NT2/D1 (cell line): ENCODE results near the gene LBHD2.

ENCODE experiments used
- DNase-seq: peaks from one replicate; pipeline ENCODE4 v3.0.0-alpha.2; 2011; ENCODE audit warnings: low read depth, low spot score
- H3K27me3 ChIP-seq: 2 replicates; pipeline ENCODE4 v1.6.0; 2011; ENCODE audit warnings: mild to moderate bottlenecking; ENCODE audit not compliant: insufficient read length, insufficient read depth
- H3K36me3 ChIP-seq: 2 replicates; pipeline ENCODE4 v1.6.1; 2011; ENCODE audit warnings: mild to moderate bottlenecking, low read length, mixed read lengths; ENCODE audit not compliant: insufficient read depth, insufficient read length
- H3K4me1 ChIP-seq: 2 replicates; pipeline ENCODE4 v1.5.1; 2011; ENCODE audit not compliant: insufficient read depth, insufficient read length
- H3K4me3 ChIP-seq: 2 replicates; pipeline ENCODE4 v1.5.1; 2011; ENCODE audit warnings: low read depth; ENCODE audit not compliant: insufficient read length
- H3K9ac ChIP-seq: 2 replicates; pipeline ENCODE4 v1.6.0; 2011; ENCODE audit warnings: low read depth; ENCODE audit not compliant: insufficient read length
- H3K9me3 ChIP-seq: 2 replicates; pipeline ENCODE4 v1.5.1; 2011; ENCODE audit warnings: mild to moderate bottlenecking, low read length; ENCODE audit not compliant: insufficient read depth
- SUZ12 ChIP-seq: IDR thresholded peaks from 2 replicates; pipeline ENCODE4 v1.6.1; 2011; ENCODE audit not compliant: insufficient read length, insufficient read depth; ENCODE audit errors: extremely low read depth
- YY1 ChIP-seq: IDR thresholded peaks from 2 replicates; pipeline ENCODE4 v1.6.1; 2011; ENCODE audit not compliant: insufficient read length, insufficient read depth
- ZNF274 ChIP-seq: IDR thresholded peaks from 2 replicates; pipeline ENCODE4 v1.6.1; 2011; ENCODE audit warnings: mild to moderate bottlenecking, low read depth, low read length

Gene LBHD2

DNA sequence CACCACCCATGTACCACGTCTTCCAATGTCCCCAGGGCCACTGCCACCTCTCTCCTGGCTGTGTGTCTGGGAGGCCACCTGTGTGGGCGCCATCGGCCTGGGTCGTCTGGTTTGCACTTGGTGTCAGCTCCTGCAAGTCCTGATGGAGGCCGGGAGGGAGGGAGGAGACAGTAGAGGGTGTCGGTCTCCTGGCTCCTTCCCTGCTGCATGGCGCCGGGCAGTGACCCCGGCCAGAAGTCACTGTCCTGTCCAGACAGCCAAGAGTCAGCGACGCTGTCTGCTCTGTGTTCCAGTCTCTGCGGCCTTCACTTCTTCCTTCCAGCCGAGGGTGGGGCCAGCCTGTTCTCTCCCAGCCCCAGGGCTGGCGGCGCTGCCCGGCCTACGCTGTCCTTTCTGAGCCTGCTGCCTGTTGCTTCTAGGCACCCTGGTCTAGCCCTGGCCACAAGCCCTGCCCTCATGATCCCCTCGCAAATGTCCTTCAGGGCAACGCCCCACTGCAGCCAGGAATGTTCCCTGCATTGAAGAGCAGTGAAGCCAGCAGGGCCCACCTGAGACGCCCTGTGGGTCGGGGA, 13.0 kb upstream of the LBHD2 start:
- Histone ChIP-seq H3K9me3 (no peaks in the 10 kb centered on the region), H3K4me3 (no peak overlapping the region), H3K4me1 (peaks cover 30% of the 10 kb centered on the region), H3K27me3 (peaks cover 2% of the 10 kb centered on the region), H3K36me3 (no peaks in the 10 kb centered on the region), H3K9ac (no peak overlapping the region)
- no peak for DNase-seq
- no peak for TF ChIP-seq ZNF274
- TF ChIP-seq SUZ12 = no peak

DNA sequence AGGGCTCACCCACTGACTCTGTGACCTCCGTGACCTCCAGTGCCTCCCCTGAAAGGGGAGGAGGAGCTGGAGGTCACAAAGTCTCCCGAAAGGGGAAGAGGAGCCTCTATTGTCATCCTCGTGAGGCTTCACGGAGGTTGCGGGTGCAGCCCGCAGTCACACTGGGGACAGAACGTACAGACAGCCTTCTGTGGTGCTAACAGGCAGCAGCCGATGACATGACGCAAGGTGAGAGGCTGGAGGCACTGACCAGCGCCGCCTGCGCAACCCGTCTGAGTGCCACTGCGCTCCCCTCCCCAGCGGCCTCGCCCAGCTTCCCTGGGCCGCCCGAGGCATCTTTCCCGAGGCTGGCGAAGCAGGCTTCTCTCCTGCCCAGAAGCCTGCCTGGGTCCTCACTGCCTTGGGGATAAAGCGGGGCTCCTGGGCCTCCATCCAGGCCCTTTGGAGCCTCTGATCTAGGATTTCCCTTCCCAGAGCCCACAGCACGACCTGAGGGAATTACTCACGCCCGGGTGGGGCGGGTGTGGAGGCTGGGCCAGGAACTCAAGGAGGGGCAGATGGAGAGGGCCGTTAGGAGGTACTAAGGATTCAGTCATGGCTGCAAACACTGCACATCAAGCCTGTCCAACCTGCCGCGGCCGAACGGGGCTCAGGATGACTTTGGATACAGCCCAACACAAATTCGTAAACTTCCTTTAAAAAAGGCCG, 12.3 kb upstream of the LBHD2 start:
- H3K4me3 ChIP-seq = no peak overlapping the region
- H3K27me3 ChIP-seq = peaks cover 2% of the 10 kb centered on the region
- no peak overlapping the region for H3K9ac ChIP-seq
- H3K4me1 ChIP-seq = peaks cover 26% of the 10 kb centered on the region
- TF ChIP-seq ZNF274 = no peak
- TF ChIP-seq SUZ12 = no peak
- no peak for TF ChIP-seq YY1
- H3K9me3 ChIP-seq = no peaks in the 10 kb centered on the region
- DNase-seq = no peak
- no peaks in the 10 kb centered on the region for H3K36me3 ChIP-seq

DNA sequence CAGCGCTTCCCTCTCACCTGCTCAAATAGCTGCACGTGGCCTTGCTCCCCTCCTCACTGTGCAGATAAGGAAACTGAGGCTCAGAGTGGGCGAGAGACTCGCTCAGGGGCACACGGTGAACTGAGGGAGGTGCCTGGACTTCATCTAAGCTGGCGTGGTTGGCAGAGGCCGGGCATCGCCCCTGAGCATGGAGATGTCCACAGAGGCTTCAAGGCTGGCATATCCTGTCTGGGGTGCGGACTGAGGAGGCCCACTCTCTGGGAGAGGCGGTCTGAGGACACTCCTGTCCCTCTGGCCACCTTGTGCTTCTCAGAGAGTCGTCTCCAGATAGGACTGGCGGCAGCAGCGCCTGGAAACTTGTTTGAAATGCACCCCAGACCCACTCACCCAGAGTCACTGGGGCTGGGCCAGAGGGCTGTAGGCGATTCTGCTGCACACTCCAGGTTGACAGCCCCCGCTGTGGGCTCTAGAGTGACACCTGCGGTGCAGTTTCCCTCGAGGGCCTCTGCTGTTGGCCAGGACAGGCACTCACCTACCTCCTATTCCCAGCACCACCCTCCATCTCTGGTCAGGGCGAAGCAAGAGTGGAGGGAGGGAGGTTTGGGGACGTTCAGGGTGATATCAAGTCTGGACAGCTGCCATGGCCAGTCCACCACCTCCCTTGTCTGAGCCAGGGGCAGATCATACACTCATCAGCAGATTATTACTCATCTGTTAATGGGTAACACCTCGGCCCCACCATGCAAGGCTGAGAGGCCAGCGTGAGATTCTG, 11.2 kb upstream of the LBHD2 start:
- H3K9ac ChIP-seq = peak overlapping the region; percentile 10
- TF ChIP-seq ZNF274 = no peak
- no peak for TF ChIP-seq SUZ12
- TF ChIP-seq YY1 = no peak

DNA sequence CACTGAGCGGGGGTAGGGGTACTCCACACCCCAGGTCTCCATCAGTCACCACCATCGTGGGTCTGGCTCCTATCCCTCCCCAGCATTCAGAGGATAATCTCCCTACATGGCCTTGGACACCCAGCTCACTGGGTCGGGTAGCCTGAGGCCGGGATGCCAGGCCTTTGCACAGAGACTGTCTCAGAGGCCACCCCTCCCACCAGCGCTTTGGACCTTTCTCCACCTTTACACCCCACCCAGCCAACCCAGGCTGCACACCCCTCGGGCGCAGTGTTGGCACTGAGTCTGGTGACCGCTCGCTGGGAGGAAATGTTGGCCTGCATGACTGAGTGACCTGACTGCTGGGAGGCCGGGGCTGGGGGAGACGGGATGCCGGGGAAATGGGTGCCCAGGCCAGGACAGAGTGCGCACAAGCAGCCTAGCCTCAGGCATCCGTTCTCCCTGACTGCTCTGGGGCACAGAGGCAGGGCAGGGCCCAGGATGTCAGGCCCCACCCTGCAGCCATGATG, 10.6 kb upstream of the LBHD2 start:
- peaks cover 24% of the 10 kb centered on the region for H3K4me1 ChIP-seq

More for the DNA sequence above, 11.2 kb upstream of the LBHD2 start:
- H3K4me1 ChIP-seq = peaks cover 26% of the 10 kb centered on the region
- no peaks in the 10 kb centered on the region for H3K36me3 ChIP-seq
- no peak for DNase-seq
- H3K4me3 ChIP-seq = no peak overlapping the region
- peaks cover 2% of the 10 kb centered on the region for H3K27me3 ChIP-seq
- H3K9me3 ChIP-seq = no peaks in the 10 kb centered on the region

DNA sequence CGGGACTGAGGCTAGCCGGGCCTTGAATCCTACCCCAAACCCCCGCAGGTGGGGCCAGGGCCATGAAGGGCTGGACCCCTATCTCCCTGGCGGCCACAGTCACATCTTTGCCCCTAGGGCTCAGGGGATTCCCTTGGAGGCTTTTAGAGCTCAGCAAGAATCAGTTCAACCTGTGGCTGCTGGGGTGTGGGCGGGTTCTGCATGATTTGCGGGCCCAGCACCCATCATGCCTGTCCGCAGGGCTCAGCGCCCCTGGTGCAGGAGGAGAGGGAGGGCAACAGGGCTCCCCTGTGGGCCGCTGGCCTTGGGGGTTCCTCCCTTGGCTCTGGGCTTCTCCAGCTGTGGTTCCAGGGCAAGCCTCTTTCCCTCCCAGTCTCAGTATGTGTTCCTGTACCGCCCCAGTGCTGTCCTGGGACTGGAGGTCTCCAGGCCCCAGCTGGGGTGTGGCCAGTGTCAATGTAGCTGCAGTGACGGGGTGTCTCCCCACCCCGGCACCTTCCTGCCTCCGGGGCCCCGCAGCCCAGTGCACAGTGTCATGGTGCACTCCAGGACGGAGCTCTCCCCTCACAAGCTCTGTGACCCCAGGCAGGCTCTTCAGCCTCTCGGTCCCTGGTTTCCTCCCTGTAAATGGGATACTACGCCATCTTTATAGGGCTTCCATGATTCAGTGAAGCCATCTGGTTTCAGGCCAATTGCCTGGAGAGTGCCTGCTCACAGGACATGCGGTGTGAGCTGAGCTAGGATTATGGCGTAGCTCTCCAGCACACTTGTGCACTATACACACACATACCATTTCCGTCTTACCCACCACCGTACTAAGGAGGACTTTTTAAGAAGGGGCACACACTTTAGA, 9.9 kb upstream of the LBHD2 start:
- no peaks in the 10 kb centered on the region for H3K36me3 ChIP-seq
- TF ChIP-seq SUZ12 (no peak), ZNF274 (no peak), YY1 (no peak)
- no peak overlapping the region for H3K4me3 ChIP-seq
- peaks cover 2% of the 10 kb centered on the region for H3K27me3 ChIP-seq
- peaks cover 22% of the 10 kb centered on the region for H3K4me1 ChIP-seq
- no peak for DNase-seq
- no peaks in the 10 kb centered on the region for H3K9me3 ChIP-seq
- H3K9ac ChIP-seq = peak overlapping the region; percentile 38

More for the DNA sequence above, 10.6 kb upstream of the LBHD2 start:
- DNase-seq = no peak
- no peak for TF ChIP-seq SUZ12
- no peak for TF ChIP-seq ZNF274
- no peak for TF ChIP-seq YY1
- Histone ChIP-seq H3K9ac (no peak overlapping the region), H3K9me3 (no peaks in the 10 kb centered on the region), H3K4me3 (no peak overlapping the region), H3K27me3 (peaks cover 2% of the 10 kb centered on the region), H3K36me3 (no peaks in the 10 kb centered on the region)

GRCh38 chr14:103074729-103075367, 9.2 kb upstream of the LBHD2 start:
- TF ChIP-seq ZNF274 = no peak
- TF ChIP-seq SUZ12 = no peak
- no peak for TF ChIP-seq YY1
- peaks cover 2% of the 10 kb centered on the region for H3K27me3 ChIP-seq
- H3K9me3 ChIP-seq = no peaks in the 10 kb centered on the region
- no peak for DNase-seq
- H3K9ac ChIP-seq = peak overlapping the region; percentile 50
- H3K4me1 ChIP-seq = peaks cover 22% of the 10 kb centered on the region
- H3K36me3 ChIP-seq = no peaks in the 10 kb centered on the region
- H3K4me3 ChIP-seq = peak overlapping the region; percentile 47
